GM18499 (cell line): Measurements from ENCODE around the gene SLC22A31.

Experiments
- ATAC-seq: cut with Tn5 transposase; IDR thresholded peaks from one replicate; pipeline ENCODE4 v1.9.1; 2021; ENCODE audit warnings: moderate number of reproducible peaks; ENCODE audit not compliant: insufficient read depth, unreplicated experiment

Gene SLC22A31

DNA sequence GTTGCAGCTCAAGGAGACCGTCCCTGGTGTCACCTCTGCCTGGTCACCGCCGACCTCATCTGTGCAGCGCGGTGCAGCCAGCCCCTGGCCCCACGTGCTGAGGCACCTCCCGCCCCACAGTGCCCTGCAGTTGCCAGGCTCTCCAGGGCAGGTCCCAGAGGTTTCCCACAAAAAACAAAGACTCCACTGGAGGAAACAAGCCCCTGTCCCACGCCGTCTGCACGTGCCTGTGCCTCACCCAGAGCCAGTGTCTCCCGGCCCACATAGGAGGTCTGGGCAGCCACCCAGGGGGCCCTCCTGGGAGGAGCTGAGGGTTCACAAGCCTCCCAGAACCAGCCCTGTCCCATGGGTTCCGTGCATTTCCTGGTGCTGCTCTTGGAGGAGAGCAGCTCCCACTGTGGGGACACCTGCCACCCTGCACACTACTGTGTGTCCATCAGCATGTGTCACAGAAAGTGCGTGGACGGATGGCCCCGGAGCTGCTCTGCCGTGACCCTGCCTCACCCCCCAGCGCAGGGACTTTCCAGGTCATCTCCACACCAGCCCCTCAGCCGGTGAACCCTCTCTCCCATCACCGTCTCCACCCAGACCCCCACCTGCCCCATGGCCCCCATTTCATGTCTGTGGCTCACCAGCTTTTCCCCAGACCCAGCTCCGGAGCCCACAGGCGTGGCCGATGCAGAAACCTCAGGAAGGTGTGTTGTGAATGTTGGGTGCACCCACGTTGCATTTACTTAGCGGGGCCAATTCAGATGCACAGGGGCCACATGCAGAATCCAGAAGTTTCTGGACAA lies 45.8 kb downstream of the SLC22A31 start:
- ATAC-seq = no peak

DNA sequence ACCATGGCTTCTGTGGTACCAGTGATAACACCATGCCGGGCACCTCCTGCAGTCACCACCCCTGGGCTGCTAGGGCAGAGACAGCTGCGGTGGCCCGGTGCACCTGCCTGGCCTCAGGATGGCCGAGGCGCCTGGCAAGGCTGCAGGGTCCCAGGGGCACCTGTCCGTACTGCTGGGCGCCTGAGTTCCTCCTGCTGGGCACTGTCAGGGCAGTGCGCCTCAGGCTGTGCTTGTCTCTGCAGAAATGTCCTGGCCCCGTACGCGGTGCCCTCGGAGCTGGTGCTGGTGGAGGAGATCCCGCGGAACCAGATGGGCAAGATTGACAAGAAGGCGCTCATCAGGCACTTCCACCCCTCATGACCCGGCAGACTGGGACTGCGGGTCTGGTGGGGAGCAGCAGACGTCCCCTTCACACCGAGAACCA lies 46.5 kb downstream of the SLC22A31 start:
- ATAC-seq = no peak

DNA sequence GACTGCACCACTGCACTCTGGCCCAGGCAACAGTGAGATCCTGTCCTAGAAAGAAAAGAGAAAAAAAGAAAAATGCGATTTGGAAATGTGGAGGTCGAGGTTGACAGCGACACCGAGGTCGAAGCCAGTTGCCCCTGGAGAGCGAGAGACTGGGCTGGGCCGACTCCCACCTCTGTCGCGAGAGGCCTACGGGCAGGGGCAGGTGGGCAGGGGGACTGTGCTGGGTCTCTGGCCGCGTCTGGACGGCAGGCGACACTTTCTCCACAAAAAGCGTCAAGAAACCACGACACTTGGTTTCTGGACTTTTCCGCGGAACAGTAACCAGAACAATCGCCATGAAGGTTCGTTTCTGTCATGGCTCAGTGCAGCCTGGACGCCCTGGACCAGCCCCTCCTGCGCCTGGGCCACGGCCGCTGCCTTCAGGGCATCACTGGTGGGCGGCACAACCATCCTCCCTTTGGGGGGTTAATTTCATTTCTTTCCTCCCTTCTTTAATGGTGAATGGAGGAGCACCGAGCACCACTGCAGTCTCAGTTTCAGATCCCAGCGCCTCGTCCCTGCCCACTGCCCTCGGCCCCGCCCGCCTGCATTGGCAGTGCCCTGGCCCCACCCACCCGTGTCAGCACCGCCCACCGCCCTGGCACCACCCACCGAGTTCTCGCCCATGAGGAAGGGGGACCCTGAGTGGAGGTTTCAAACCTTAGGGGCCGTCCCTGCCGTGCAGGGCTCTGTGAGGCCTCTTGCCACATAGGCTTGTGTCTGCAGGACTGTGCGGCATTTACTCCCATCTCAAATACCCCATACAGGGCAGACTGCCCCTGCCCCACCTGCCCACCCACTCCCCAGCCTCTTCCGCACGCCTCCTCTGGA lies 47.3 kb downstream of the SLC22A31 start:
- no peak for ATAC-seq

DNA sequence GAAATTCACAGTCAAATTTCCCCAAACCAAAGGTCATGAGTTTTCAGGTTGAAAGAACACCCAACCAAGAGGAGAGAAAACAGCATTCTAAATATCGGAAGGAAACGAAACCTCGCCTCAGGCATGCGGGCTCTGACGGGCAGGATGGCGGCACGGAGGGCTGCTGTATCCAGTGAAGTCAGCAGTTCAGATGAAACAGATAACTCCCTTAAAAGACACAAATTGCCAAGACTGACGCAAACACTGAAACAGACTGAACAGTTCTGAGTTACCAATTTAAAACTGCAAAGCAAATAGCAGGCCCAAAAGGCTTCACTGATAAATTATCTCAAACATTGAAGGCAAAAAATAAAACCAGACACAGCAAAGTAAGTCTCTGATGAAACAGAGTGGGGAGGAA lies 49.4 kb downstream of the SLC22A31 start:
- no peak for ATAC-seq

DNA sequence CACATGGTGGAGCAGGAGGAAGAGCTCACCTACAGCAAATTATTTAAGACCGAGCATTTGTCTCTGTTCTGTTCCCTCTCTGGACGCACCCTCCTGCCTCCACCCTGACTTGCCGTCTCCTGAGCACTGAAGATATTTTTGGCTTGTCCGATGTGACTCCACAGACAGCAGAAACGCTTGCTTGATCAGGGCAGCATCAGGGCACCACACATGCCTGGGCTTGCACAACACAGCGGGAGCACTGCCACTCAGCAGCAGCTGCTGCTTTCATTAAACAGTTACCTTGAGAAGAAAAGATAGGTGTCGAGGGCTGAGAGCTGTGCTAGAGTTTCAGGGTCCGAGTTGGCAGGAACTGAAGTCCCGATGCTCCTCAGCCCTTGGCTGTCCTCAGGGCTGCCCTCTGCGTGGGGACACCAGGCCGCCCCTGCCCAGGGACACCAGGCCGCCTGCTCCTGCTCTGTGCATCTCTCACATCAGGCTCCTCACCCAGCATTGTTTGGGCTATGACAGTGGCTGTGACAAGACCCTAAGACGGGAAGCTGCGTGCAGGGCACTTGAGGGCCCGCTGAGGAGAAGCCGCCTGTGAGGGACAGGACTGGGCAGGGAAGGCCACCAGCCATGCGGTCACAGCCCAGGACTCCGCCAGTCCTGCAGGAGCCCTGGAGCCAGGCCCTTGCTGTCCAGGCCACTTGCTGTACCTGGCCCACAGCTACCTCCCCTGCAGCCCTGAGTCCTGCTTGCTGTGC lies 50.1 kb downstream of the SLC22A31 start:
- ATAC-seq = no peak

DNA sequence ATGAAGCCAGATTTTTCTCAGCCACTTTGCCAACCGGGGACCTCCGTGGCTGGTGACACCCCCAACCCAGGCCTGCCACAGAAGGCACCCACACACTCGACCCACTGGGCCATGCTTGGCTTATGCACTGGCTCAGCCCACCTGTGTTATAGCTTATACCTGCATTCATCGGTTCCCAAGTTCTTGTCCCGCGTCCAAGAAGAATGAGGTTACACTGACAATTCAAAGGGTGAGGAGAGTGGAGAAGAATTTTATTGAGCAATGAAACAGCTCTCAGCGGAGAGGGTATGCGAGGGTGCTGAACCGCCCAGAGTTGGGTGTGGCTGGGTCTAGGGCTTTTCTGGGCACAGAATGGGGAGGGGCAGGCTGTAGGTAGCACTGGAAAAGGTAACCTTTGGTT lies 51.0 kb downstream of the SLC22A31 start:
- no peak for ATAC-seq

DNA sequence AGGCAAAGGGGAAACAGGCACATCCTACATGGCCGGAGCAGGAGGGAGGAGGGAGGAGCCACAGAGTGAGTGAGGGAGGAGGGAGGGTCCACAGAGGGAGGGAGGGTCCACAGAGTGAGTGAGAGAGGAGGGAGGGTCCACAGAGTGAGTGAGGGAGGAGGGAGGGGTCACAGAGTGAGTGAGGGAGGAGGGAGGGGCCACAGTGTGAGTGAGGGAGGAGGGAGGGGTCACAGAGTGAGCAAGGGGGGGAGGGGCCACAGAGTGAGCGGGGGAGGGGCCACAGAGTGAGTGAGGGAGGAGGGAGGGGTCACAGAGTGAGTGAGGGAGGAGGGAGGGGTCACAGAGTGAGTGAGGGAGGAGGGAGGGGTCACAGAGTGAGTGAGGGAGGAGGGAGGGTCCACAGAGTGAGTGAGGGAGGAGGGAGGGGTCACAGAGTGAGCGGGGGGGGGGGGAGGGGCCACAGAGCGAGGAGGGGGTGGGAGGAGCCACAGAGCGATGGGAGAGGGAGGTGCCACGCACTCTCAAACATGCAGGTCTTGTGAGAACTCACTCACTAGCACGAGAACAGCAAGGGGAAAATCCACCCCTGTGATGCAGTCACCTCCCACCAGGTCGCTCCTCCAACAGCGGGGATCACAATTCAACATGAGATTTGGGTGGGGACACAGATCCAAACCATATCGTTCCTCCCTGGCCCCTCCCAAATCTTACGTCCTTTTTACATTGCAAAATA lies 53.1 kb downstream of the SLC22A31 start:
- no peak for ATAC-seq

DNA sequence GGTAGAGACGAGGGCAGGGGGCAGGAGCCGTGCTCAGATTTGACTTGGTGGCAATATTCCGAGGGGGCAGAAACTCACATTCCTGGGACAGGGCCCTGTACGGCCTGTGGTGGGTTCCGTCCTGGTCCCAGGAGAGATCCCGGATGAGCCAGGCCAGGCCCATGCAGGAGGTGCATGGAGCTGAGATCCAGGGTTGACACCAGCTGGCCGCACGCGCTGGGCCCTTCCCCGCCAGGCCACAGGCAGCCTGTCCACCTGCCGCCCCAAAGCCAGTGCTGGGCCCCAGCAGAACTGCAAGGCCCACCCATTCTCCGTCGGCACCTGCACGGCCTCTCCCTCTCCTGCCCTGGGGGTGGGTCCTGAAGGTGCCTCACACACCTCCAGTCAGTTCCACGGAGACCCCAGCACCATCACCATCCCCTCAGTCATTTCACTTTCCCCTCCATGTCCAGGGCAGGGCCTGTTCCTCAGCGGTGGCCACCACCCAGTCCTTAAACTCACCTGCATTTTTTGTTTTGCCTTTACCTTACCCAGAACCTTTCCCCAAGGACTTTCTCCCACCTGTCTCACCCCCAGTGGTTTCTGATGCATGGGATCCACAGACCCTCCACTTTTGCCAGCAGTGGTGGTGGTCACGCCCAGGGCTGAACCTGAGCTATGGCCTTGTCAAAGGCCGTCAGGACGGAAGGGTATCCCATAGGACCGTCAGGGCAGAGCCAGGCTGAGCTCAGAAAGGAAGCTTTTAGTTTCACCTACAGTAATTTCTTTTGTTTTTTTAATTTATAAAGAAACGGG lies 53.9 kb downstream of the SLC22A31 start:
- no peak for ATAC-seq
